HG03097 (cell line): ENCODE data around the gene TCP1.
"Not testable (repeated sequence)": the region's sequence is repeated elsewhere in the genome, so short reads cannot be mapped to it uniquely, and the experiment has no call there.

Experiments
- ATAC-seq: cut with Tn5 transposase; IDR thresholded peaks from one replicate; pipeline ENCODE4 v1.9.1; 2021; ENCODE audit not compliant: unreplicated experiment, low FRiP score

The TCP1 gene

GRCh38 chr6:159778131-159778530, 11.3 kb downstream of the TCP1 start:
- ATAC-seq = no peak

DNA sequence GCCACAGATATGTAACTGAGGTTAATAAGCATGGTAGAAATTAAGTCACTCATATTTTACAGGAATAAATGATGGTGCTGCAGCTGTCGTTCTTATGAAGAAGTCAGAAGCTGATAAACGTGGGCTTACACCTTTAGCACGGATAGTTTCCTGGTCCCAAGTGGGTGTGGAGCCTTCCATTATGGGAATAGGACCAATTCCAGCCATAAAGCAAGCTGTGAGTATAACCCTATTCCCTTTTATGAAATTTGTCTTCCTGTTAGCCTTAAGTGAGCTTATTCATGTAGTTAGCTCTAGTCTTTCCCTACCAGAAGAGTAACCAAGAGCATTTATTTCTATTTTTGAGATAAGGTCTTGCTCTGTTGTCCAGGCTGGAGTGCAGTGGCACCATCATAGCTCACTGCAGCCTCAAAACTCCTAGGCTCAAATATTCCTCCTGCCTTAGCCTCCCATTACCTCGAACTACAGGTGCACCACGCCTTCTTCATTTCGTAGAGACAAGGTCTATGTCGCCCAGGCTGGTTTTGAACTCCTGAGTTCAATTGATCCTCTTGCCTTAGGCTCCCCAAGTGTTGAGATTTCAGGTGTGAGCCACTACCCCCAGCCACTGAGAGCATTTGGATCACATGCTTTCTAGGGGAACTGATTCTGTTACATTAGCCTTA, 12.0 kb downstream of the TCP1 start:
- no peak for ATAC-seq

- ATAC-seq = no peak
These were observed 17.2 kb downstream of the TCP1 start for GRCh38 chr6:159772196-159772595.

DNA sequence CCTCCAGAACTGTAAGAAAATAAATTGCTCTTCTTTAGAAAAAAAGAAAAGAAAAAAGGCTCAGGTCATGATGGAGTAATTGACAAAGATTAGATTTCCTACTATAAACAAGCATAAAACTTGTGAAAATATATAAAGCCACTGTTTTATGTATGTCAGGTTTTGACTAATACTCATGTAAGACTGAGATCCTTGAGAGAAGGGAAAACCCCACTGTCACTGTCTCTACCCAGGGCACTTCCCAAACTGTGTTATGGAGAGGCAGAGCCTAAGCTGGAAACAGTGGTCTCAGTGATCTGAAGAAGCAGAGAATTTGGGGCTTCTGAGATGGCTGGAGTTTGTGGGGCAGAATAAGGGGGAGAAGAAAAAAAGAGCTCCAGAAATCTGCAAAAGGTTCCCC, 19.9 kb downstream of the TCP1 start:
- ATAC-seq = no peak

DNA sequence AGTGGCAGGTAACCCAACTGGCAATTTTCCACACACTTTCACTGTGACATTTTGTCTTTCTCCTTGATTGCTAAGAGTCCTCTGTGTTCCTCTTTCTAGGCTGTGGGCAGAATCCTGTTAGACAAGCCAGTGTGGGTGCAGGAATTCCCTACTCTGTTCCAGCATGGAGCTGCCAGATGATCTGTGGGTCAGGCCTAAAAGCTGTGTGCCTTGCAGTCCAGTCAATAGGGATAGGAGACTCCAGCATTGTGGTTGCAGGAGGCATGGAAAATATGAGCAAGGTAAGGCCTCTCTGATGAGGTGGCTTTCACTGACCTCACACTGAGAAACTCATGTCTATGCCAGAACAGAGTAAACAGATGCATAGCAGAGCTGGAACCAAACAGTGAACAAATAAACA, 22.5 kb downstream of the TCP1 start:
- no peak for ATAC-seq

DNA sequence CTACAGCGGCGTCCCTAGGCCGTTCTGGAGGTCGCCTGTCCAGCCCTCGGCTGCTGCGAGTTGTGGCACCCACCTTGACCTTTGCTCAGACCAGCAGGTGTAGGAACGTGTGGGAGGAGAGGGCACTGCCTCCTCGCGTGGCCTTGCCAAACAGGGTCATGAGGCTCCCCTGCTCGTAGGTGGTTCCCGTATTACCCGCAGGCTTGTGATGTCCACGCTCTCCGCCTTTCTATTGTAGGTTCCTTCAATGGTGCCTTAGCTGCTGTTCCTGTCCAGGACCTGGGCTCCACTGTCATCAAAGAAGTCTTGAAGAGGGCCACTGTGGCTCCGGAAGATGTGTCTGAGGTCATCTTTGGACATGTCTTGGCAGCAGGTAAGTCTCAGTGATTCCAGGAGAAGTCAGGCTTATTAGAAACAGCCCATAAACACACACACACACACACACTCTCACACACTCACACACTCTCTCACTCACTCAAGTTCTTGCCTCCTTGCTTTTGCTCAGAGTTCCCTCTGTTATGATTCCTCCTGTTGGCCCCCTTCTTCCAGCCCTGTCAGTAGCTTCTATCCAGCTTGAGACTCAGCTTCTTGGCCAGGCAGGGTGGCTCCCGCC, 26.6 kb downstream of the TCP1 start:
- ATAC-seq = no peak

DNA sequence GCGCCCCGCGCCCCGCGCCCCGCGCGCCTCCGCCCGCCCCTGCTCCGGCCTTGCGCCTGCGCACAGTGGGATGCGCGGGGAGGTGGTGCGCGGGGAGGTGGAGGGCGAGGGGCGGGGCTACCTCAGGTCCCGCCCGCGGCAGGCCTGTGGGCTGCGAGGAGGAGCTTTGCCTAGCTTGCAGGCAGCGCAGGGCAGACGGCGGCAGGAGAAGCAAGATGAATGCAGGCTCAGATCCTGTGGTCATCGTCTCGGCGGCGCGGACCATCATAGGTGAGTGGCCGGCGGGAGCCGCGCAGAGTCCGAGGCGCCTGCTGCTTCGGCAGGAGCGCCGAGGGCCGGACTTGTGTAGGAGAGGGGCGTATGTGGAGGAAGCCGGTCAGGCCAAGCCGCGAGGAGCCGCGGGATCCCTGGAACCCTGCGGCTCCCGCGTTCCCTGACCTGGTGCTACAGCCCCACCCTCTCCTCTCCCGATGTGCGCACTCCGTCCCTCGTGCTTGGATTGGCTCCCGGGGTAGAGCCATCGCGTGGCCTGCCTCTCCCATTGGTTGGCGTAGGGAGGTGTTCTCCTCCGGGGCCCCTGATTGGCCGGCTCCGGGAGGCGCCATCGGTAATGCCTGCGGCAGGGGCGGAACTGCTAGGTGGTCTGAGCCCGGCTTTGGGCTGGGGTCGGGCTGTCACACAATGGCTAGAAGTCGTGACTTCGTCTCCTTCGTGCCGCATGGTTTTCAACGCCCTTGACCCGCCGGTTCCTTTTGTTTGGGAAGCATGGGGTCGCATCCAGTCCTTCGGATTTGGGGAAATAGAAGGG, 27.3 kb downstream of the TCP1 start, which contains the start of gene ACAT2:
Gene ACAT2, plus strand, starts transcription at position 173 of the 808 bp plus-strand sequence. Its CDS starts 43 bp downstream, at position 216.
- peak; percentile 97 for ATAC-seq

- peak; percentile 1 for ATAC-seq
These were observed 28.1 kb downstream of the TCP1 start for GRCh38 chr6:159761129-159761872.

DNA sequence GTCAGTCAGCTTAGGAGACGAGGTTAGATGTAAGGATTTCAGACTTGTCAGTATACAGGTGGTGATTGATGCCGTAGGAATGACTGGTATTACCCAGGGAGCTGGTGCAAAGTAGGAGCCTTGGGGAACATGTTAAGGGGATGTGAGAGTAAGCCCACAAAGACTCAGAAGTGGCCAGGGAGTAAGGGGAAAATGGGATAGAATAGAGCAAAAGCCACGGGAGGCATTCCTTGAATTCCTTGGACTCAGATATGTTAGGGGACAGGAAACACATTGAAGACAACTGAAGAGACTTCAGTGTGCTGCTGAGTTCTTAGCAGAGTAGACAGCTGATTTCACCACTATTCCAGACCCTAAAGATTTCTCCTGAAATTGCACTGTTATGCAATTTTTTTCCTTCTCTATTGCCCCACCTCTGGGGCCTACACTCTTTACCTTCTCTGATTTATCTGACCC, 28.8 kb downstream of the TCP1 start:
- no peak for ATAC-seq

GRCh38 chr6:159759645-159760044, 29.8 kb downstream of the TCP1 start:
- no peak for ATAC-seq

- no peak for ATAC-seq
These were observed 31.1 kb downstream of the TCP1 start for GRCh38 chr6:159758031-159759001.

DNA sequence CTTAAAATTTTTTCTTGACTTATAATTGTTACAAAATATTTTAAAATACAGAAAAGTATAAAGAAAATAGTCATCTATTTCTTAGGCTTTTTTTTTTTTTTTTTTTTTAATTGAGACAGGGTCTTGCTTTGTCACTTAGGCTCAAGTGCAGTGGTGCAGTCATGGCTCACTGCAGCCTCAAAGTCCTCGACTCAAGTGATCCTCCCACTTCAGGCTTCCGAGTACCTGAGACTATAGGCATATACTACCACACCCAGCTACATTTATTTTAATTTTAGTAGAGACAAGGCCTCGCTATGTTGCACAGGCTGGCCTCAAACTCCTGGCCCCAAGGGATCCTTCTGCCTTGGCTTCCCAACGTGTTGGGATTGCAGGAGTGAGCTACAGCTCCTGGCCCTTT, 32.9 kb downstream of the TCP1 start:
- ATAC-seq = no peak

GRCh38 chr6:159754959-159755914, 34.2 kb downstream of the TCP1 start:
- no peak for ATAC-seq

- ATAC-seq = no peak
These were observed 35.0 kb downstream of the TCP1 start for GRCh38 chr6:159754401-159754800.

DNA sequence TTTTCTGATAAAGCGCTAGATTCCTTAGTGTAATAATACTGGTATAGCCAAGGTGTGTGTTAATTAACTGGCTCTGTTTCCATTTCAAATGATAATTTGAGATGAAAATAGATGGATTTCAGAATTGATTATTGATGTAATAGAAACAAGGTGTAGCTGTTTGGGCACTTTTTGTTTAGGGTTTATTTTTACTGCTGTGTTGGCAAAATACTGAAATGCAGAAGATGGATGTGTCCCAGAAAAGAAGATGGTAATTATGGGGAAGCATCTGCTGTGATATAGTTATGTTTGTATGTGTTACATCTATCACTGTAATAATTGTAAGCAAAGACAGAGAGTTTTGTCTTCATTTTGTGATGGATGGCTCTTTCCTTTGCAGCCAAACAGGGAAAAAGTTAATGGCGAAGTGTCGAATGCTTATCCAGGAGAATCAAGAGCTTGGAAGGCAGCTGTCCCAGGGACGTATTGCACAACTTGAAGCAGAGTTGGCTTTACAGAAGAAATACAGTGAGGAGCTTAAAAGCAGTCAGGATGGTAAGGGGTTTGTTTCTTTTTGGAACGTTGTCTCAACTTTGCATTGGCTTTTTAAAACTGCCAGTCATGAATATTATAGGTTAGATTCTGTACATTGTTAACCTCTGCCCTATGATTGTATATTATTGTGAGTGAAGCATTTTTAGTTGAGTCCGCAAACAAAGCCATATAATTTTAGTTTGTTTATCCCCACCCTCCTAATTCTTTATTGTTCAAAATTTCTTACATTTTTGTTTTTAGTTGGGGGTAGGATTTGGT, 36.1 kb downstream of the TCP1 start:
- no peak for ATAC-seq

DNA sequence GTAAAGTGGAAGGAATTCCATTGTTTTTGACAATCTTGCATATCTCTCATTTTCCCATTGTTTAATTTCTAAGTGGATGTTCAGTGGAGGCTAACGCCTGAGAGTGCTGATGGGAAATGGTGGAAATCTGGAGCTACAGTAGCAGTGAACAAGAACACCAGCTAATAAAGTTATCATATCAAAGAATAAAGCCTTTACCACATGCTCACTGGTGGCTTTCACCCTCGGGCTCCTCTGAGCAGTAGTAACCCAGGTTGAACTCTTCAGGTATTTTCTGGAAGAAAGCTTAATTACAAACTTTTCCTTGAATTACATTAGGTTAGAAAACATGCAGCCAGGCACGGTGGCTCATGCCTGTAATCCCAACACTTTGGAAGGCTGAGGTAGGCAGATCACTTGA, 38.0 kb downstream of the TCP1 start:
- no peak for ATAC-seq

- not testable (repeated sequence) for ATAC-seq
These were observed 41.3 kb downstream of the TCP1 start for GRCh38 chr6:159748127-159748526.

- no peak for ATAC-seq
These were observed 42.6 kb downstream of the TCP1 start for GRCh38 chr6:159746759-159747158.
